Stimulated activated CD4-positive, alpha-beta T cell treated with anti-CD3 and anti-CD28 coated beads, Interleukin-4, amount 100 ng/mL, for 48 hours (primary cell): ENCODE data around the gene GABRG3.

Source experiments
- DNase-seq, 2 donors: peaks; one replicate each; pipeline ENCODE4 v3.0.0-alpha.2; 2020; ENCODE audit warnings: low read depth in 2 of 2

GABRG3 gene

DNA sequence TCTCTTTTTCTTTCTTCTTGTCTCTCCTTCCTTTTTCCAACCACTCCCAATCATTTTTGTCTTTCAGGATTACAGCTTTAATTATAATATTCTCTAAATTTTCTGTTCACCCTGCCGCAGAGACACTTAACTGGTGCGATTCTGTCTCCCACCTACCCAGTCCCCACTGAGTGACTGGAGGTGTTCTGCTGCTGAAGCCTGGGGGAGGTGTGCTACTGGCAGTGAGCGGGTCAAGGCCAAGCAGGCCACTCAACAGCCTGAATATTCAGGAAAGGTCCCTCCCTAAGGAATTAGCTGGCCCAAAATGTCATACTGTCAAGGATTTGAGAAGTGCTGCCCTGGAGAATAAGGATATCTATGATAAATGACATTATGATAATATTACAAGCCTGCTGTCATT, 126.5 kb downstream of the GABRG3 start:
- no peak for DNase-seq

DNA sequence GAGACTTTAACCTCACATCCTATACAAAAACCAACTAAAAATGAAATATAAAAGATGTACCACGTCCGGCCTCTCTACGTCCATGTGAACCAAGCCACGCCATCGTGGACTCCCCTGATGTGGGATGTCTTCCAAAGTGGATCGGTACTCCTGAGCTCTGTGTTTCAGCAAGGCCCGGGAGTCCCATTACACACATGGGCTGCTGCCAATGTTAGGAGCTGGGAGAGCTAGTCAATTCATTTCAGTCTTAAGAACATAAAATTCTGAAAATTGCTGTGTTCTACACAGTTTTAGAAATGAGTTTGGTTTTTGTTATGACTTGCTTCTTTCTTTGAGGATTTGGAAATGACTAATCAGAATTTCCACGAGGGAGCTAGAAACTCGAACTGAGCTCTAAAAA, 131.0 kb downstream of the GABRG3 start:
- no peak for DNase-seq

DNA sequence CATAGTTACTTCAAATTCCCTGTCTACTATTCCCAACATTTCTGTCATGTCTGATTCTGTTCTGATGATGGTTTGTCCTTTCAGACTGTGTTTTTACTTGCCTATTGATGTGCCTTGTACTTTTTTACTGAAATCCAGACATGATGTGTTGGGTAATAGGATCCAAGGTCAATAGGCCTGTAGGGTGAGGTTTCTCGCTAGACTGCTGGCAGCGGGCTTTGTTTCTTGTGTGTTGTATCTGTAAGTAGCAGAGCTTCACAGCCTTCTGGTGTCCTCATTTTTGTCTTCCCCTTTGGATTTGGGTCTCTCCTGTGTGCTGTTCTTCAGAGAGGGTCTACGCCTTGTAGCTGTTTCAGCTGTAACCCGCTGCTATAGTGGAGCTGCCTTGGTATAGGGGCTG, 140.3 kb downstream of the GABRG3 start:
- no peak for DNase-seq

DNA sequence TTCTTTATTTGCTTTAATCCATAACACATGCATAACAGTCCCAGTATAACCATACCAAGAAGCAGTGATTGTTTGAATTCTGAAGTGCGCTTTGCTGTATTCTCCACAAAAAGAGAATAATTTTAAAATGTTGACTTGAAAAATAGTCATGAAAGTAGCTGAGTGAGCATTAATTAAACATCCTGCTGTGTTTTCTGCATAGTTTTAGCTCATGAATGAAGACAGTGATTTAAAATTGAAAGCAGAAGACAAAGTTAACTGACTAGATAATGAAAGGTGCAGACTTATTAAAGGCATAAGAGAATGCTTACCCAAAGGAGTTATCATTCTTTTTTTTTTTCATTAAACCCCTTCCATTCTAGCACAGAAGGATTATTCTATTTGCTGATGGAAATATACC, 143.5 kb downstream of the GABRG3 start:
- no peak for DNase-seq

DNA sequence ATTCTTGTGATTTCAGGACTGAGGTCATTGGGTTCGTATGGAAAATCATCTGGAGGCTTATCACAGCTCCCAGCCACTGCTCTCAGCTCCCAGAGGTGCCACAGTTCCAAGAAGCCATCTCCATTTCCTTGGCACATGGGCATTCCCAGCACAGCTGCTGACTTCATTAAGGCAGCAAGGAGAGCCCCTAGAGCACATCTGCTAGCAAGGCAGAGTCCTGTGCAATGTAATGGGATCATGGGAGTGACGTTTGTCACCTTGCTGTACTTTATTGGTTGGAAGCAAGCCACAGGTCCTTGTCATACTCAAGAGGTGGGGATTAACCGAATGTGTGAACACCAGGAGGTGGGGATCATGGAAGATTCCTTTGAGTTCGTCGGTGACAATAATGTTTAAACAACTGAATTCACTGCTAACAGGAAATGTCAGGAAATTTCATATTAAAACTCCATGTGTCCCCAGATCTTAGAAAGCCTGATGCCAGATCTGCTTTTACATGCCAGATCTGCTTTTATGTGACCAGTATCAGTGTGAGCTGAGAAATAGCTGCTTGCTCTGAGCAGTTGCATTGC, 148.8 kb downstream of the GABRG3 start:
- DNase-seq, result no peak

DNA sequence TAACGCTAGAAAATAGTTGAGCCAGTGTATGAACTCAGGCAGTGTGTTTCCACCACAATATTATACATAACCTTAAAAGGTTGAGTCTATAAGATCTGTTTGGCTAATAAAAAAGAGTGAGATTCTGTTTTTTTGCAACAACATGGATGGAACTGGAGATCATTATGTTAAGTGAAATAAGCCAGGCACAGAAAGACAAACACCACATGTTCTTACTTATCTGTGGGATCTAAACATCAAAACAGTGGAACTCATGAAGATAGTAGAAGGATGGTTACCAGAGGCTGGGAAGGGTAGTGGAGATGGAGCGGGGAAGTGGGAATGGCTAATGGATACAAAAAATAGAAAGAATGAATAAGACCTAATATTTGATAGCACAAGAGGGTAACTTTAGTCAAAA, 150.7 kb downstream of the GABRG3 start:
- DNase-seq, result no peak

DNA sequence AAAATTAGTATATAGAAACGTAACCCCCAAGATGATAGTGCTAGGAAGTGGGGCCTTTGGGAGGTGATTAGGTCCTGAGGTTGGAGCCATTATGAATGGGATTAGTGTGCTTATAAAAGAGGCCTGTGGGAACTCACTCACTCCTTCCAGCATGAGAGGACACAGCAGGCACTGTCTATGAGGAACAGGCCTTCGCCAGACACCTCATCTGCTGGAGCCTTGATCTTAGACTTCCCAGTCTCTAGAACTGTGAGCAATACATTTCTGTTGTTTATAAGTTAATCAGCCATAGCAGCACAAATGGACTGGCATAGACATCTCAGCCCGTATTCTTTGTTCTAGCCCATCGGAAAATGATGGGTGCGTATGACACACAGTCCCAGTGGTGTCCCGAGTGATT, 152.3 kb downstream of the GABRG3 start:
- no peak for DNase-seq

DNA sequence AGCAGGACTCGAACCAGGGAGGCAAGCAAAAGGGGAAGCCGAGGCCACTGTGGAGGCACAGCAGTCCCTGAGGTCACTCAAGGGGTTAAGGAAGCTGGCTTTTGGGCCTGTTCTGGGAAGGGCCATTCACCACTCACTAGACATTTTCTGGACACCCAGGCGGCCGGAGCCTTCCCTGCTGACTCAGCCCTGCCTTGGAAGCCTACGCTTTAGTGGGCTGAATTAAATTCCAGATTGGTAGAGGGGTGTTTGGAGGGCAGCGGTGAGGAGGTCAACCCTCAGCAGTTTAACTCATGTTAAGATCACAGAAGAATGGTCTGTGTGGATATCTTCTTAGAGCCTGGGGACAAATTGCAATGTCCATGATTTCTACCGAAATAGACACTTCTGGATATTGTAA, 152.8 kb downstream of the GABRG3 start:
- no peak for DNase-seq

DNA sequence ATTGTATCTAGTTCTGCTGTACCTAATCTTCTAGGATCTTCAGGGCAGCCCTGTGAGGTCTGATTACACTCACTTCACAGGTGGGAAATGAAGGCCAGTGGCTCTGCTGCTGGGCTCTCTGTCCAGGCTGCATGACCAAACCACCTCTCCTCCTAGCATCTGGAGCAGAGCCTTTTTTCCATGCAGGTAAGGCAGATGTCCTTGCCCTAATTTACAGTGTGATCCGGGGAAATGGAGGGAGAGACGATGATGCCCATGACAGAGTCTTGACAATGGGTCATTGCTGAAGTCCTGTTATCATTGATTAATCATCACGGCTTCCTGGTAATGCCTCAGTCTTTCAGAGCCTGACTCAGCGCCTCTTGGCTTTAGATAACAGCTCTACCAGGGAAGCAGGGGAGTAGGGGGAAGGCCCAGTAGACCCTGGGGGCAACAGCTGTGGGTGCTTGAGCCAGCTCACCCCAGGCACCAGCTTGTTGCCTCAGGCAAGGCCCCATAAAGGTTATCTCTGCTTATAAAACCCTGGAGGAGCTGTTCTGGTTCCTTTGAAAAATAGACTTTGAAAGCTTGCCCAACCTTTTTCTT, 153.4 kb downstream of the GABRG3 start:
- DNase-seq, result no peak

DNA sequence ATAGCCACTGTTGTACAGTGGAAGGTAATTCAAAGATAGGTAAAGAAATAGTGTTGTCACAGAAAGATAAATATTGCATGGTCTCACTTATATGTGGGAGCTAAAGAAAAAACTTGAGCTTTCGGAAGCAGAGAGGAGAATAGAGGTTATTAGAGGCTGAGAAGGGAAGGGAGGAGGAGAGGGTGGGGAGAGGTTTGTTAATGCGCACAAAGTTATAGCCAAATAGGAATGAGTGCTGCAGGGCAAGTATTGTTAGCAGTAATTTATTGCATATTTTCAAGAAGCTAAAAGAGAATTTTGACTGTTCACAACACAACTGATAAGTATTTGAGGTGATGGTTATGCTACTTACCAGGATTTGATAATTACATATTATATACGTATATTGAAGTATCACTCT, 154.2 kb downstream of the GABRG3 start:
- no peak for DNase-seq

DNA sequence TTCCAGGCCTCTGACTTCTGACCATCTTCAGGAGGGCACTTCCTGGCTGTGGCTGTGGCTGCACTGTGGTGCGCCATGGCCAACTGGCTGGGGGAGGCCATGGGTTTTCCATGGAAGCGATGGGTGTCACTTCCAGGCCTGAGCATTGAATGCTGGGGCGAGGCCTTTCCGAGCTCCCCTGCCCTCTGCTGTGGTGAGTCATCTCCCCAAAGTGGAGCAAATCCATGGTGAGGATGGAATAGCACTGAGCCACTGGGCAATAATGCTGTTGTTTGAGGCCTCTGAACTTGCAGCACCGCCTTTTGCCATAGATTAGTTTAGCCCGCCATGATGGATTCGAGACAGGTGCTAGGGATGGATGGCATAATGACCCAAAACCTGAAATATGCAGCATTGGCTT, 155.5 kb downstream of the GABRG3 start:
- DNase-seq, result no peak

DNA sequence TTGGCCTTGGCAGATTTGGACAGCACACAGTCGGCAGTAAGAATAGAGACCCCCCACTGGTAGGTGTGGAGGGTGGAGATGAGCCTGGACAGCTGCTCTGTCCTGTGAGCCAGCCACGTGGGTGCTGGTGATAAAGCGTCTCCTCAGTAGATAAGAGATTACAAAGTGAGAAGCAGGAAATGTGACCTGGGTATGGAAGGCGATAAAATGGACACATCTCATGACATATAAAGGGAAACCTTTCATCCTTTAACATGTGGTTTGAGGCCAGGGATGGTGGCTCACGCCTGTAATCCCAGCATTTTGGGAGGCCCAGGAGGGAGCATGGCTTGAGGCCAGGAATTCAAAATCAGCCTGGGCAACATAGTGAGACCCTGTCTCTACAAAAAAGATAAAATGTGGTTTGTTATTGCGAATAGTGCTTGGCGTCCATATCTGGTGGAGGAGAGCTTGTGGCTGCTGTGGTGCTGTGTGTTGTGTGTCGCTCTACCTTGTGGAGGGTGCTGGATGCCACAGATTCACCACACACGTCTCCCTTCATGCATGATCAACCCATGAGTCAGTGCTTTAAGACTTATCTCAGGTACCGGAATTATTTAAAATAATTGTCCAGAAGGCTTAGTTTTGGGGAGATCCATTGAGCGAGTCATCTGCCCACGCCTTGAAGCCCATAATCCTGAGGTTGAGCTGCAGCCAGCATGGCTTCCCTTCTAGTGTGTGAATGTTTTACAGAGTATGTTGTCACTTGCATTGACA, 157.0 kb downstream of the GABRG3 start:
- DNase-seq, result no peak

DNA sequence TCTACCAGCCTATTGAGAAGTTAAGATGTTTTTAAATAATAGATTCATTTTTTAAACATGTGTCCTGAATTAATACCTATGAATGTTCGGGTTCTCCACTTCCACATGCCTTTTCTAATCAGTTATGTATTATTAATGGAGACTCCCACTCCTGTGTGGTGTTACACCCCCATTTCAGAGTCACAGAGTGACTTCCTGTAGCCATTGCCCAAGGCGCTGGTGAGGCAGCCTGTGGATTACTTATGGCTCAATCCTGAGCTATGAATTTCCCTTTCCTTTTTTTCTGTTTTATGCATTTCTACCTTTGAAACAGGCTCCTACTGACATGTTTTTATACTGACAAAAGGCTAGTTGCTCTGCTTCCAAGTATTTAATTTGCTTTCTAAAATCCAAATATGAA, 162.3 kb downstream of the GABRG3 start:
- DNase-seq, result no peak

DNA sequence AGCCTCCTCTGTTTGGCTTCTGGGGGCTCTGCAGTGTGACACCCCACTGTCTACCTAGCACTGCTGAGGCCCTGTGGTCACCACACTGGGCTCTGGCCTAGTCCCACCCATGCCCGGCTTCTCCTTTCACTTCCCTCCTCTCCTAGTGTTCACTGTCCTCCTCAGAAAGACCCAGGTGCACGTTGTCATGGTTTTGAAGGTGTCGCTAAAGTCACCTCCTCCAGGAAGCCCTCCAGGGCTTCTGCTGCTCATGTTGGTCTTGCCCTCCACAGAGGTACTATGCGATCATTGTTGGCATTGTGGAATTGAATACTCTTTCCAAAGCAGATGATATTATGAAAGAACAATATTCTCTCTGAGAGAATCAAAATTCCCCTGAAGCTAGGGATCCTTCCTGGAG, 163.5 kb downstream of the GABRG3 start:
- DNase-seq, result no peak

DNA sequence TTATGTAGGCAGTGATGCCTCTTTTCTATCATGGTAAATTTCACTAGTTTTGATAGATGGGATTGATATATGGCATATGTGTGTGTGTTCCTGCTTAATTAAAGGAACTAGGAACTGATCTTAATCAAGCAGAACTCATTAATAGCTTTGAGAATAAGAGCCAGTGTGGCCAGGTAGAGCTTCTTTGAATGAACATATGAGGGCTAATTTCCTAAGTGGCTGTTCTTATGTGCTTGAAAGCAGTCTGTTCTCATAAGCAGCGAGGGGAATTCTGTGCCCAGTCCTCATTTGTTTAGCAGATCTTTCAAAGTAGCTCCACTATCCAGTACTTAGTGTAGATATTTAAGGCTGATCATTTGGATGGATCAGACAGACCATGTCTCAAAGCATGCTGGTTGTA, 164.2 kb downstream of the GABRG3 start:
- DNase-seq, result no peak

DNA sequence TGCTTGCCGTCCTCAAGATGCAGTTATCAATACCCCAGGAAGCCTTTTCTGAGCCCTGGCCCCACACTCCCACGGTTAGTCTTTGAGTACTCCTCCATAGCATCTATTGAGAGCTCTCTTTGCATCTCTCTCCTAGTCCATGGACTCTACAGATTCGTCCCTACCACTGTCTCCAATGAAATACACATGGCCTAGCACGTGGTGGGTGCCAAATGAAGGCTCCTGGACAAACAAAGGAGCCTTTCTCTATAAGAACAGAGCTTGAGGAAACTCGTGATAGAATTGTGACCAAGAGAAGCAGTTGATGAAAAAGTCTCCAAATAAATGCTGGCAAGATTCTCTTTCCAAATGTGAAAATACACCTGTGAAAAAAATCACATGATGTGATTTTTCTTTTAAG, 166.1 kb downstream of the GABRG3 start:
- no peak for DNase-seq

DNA sequence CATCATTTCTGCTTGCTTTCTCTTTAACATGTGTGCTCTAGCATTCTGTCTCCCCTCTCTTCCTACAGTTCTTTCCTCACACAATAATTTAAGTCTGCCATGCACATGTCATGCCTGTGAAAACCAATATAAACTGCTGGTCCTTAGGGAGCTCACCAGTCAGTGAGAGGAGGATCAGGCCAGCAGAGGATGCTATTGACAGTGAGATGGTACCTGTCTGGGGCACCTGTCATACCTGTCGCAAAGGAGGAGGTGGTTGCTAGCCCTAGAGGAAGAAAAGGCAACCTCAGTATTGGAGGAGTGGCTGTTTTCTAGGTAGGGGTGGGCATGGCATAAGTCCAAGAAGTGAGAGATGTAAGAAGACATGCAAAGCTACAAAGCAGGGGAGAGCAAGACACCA, 194.6 kb downstream of the GABRG3 start:
- DNase-seq, result no peak

DNA sequence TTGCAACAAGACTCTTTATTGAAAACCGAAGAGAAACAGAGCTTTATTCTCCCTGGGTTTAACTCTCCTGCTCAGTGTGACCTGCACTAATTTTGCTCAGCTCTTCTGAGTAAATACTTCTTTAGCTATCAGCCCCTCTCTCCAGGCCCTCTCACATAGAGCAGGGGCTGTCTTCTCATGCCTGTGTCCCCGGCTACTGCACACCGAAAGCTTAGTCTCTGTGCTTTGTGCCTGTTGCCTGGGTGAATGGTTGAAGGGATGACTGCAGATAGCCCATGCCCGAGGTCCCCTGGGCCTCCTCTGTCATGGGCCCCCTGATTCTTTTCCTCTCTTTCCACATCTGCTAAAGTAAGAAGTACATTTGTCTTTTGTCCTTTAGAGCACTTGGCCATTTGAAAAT, 195.9 kb downstream of the GABRG3 start:
- no peak for DNase-seq

DNA sequence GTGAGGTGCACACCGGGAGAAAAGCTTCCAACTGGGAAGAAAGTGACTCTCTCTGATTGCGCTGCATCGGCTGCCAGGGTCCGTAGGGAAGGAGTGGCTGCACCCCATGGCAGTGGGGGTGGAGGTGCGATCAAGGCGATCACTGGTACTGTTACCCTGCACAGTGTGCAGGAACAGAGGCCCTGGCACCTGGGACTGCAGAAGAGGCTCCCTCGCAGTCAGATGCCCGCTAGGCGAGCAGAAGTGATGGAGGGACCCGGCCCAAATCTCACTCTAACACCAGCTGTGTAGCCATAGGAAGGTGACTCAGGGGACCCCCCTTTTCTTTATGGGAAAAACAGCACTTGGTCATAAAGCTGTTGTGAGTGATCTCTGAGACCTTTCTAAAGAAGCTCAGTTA, 196.8 kb downstream of the GABRG3 start:
- DNase-seq, result no peak

DNA sequence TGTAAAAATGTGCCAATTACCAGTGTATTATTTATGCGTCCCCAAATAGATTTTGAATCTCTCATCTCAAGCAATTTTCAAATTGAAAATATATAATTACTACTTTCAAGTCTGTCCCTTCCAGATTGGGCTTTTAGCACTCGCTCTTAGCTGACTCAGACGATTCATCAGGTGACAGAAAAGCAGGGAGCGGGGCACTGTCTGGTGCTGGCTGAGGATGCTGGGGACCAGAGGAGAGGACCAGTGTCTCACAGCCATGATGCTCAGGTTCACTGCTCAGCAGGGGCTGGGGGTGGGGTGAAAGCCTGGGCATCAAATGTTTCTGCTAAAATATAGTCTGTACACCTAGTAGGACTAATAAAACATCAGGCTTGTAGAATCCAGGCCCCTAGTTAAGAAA, 199.9 kb downstream of the GABRG3 start:
- DNase-seq, result no peak

DNA sequence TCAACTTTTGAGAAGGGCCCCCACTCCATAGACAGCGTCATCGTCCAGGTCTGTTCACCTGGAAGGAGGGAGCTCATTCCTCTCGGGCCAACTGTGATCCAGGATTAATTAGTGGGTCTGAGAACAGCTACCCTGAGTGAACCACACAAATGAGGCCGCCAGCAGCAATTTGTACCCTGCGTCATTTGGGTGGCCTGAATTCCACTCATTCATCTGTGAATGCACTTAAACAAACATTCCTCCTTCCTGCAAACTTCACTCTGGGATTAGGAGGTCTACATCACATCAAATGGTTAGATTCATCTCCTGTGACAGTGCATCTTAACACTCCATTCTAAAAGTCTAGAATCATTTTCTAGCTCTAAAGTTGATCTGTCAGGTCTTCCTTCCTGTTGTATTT, 201.8 kb downstream of the GABRG3 start:
- no peak for DNase-seq

DNA sequence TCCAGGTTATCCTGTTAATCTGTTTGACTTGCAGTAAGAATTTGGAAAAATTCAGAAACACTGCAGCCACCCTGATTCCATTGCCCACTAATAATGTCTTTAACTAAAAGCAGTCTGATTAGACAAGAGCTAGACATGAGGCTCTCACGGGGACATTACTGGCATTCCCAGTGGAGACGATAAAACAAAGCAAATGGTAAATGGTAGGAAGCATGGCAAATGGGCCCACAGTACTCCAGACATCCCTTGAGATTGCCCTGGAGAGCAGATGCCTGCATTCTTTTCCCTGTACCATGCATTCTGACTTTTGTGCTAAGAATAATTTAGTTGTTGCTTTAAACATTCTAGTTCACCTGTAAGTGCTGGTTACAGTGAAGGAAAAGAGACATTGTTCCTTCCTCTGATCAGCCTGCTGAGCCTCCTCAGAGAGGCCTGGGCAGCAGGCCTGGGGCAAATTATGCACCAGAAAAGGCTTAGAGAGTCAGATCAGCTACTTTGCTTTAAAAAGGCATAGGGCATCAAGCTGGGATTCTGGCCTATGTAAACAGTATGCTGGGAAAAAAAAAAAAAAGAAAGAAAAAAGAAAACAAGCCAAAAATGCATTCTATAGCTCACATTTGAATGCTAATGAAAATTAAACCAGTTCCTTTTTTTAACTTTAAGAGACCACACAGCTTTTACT, 204.6 kb downstream of the GABRG3 start:
- DNase-seq, result no peak

DNA sequence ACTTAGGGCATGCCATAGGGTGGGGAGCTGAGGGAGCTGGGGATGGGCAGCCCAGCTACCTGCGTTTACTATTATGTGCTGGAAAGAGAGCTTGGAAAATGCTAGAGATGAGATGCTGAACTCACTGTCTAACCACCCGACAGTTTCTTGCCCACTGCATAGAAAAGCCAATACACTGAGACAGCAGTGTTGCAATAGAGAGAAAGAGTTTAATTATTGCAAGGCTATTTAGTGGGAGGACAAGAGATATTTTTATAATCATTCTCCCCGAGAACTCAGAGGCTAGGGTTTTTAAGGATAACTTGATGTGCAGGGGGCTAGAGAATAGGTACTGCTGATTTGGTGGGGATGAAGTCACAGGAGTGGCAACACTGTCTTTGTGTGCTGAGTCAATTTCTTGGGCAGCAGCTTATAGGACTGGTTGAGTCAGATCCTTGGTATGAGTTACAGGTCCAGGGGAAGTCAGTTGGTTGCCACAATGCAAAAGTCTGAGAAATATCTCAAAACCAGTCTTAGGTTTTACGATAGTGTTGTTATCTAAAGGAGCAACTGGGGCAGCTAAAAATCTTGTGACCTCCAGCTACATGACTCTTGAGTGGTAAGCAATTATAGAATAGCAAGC, 205.9 kb downstream of the GABRG3 start:
- DNase-seq, result no peak
